HG02610 (cell line): ENCODE data around the gene PASK.

Source experiments
- ATAC-seq: cut with Tn5 transposase; IDR thresholded peaks from one replicate; pipeline ENCODE4 v1.9.1; 2021; ENCODE audit warnings: mild to moderate bottlenecking, moderate library complexity; ENCODE audit not compliant: unreplicated experiment

The PASK gene

GRCh38 chr2:241087420-241088268 is 61.6 kb downstream of the PASK start:
- ATAC-seq, result peak; percentile 71

- no peak for ATAC-seq
These were observed 64.3 kb downstream of the PASK start for GRCh38 chr2:241084856-241085444.

- no peak for ATAC-seq
These were observed 66.2 kb downstream of the PASK start for GRCh38 chr2:241083091-241083415.

GRCh38 chr2:241082341-241083090 is 66.8 kb downstream of the PASK start:
- no peak for ATAC-seq

- ATAC-seq, result no peak
These were observed 67.5 kb downstream of the PASK start for GRCh38 chr2:241081643-241082340.

- no peak for ATAC-seq
These were observed 68.1 kb downstream of the PASK start for GRCh38 chr2:241081190-241081642.

- no peak for ATAC-seq
These were observed 68.7 kb downstream of the PASK start for GRCh38 chr2:241080405-241081189.

- no peak for ATAC-seq
These were observed 74.3 kb downstream of the PASK start for GRCh38 chr2:241074901-241075540.

GRCh38 chr2:241074065-241074818 is 75.0 kb downstream of the PASK start:
- ATAC-seq, result no peak

GRCh38 chr2:241073166-241074064 is 75.9 kb downstream of the PASK start:
- ATAC-seq, result no peak

GRCh38 chr2:241072553-241073165 is 76.6 kb downstream of the PASK start:
- ATAC-seq, result no peak

- no peak for ATAC-seq
These were observed 77.1 kb downstream of the PASK start for GRCh38 chr2:241072151-241072550.

GRCh38 chr2:241071677-241072111 is 77.6 kb downstream of the PASK start:
- no peak for ATAC-seq

- no peak for ATAC-seq
These were observed 78.2 kb downstream of the PASK start for GRCh38 chr2:241070811-241071676.

- no peak for ATAC-seq
These were observed 78.9 kb downstream of the PASK start for GRCh38 chr2:241070361-241070760.

- no peak for ATAC-seq
These were observed 79.4 kb downstream of the PASK start for GRCh38 chr2:241069821-241070281.
